HL-60/S4 treated with phorbol 12-myristate 13-acetate at 8.2 ng/mL for 4 days and 3 days (cell line): ENCODE data around the gene ADORA1.

ENCODE experiments used
- in situ Hi-C: fragments of 300-500 bp; cut with MboI; formaldehyde crosslinking; loops from 2 replicates; pipeline ENCODE4 v1.15.0; 2022; ENCODE audit warnings: low sequenced_read_pairs

ADORA1 gene

GRCh38 chr1:203204756-203205155 lies 77.2 kb downstream of the ADORA1 start:
- in situ Hi-C loops: no loop called here

- in situ Hi-C loops: no loop called here
These were observed 78.7 kb downstream of the ADORA1 start for GRCh38 chr1:203206129-203206687.

- in situ Hi-C loops: no loop called here
These were observed 80.2 kb downstream of the ADORA1 start for GRCh38 chr1:203207751-203208150.

- in situ Hi-C loops: no loop called here
These were observed 80.7 kb downstream of the ADORA1 start for GRCh38 chr1:203208181-203208580.

- in situ Hi-C loops: loop anchor here (10.0 kb wide), 2 partner anchors 86 to 176 kb away; partner anchors contain the start of gene ADORA1
These were observed 82.8 kb downstream of the ADORA1 start for GRCh38 chr1:203210350-203210749.

- in situ Hi-C loops: loop anchor here (10.0 kb wide), 2 partner anchors 86 to 176 kb away; partner anchors contain the start of gene ADORA1
These were observed 83.5 kb downstream of the ADORA1 start for GRCh38 chr1:203210988-203211387.

GRCh38 chr1:203211812-203212211 lies 84.3 kb downstream of the ADORA1 start:
- in situ Hi-C loops: loop anchor here (10.0 kb wide), 2 partner anchors 87 to 177 kb away; partner anchors contain the start of gene ADORA1

GRCh38 chr1:203213126-203213525 lies 85.6 kb downstream of the ADORA1 start:
- in situ Hi-C loops: loop anchor here (10.0 kb wide), 2 partner anchors 88 to 178 kb away; partner anchors contain the start of gene ADORA1

- in situ Hi-C loops: loop anchor here (10.0 kb wide), 2 partner anchors 90 to 180 kb away; partner anchors contain the start of gene ADORA1
These were observed 87.3 kb downstream of the ADORA1 start for GRCh38 chr1:203214871-203215270.

- in situ Hi-C loops: loop anchor here (10.0 kb wide), 2 partner anchors 91 to 181 kb away; partner anchors contain the start of gene ADORA1
These were observed 88.0 kb downstream of the ADORA1 start for GRCh38 chr1:203215573-203215972.

GRCh38 chr1:203216274-203217138 lies 89.0 kb downstream of the ADORA1 start:
- in situ Hi-C loops: loop anchor here (10.0 kb wide), 2 partner anchors 92 to 182 kb away; partner anchors contain the start of gene ADORA1
